T-cell (primary cell): ENCODE results near the gene CEP19. TPM values are rescaled to one million over a fixed set of nuclear protein-coding genes. Genes with fewer than 3 reads are reported as not detected.

Experiments used
- ATAC-seq, 4 experiments: fragments of 200-7000 bp in 3 of 4; fragments of 150-1000 bp in 1 of 4; cut with Tn5 transposase; replicated peaks in 1 of 4; 1 replicate in 3 of 4; 2 replicates in 1 of 4; pipeline ENCODE4 v1.10.0; 2021; ENCODE audit warnings: moderate library complexity in 3 of 4, mild to moderate bottlenecking in 2 of 4, moderate number of reproducible peaks in 1 of 4
- CTCF ChIA-PET, 2 donors: fragments of 300-600 bp; sonication (Branson Sonifier 250); formaldehyde crosslinking; loops; one replicate each; lab custom pipeline; 2022; ENCODE audit warnings: antibody characterized with exemption in 2 of 2; lab: Charles Lee
- POLR2A ChIA-PET, 2 donors: fragments of 300-600 bp; sonication (Branson Sonifier 250); formaldehyde crosslinking; loops; one replicate each; lab custom pipeline; 2022; ENCODE audit warnings: antibody characterized with exemption in 2 of 2; lab: Charles Lee
- DNase-seq, 35 experiments: peaks; one replicate each; pipeline versions ENCODE4 v3.0.0 to v3.0.0-alpha.2; 2013 to 2023
- H3K27ac ChIP-seq: one replicate; pipeline ENCODE4 v1.5.1; 2013; ENCODE audit warnings: low read length
- H3K27me3 ChIP-seq, 2 experiments: replicated peaks in 1 of 2; 1 replicate in 1 of 2; 2 replicates in 1 of 2; pipeline versions ENCODE4 v1.6.1 to v1.7.0; 2013; ENCODE audit warnings: low read length in 1 of 2, mixed read lengths in 1 of 2; ENCODE audit not compliant: control insufficient read depth in 2 of 2, insufficient read depth in 2 of 2; ENCODE audit errors: extremely low read depth in 1 of 2
- H3K36me3 ChIP-seq, 2 donors: 1 replicate in 1 of 2; 2 replicates in 1 of 2; pipeline versions ENCODE4 v1.6.1 to v1.7.0; 2013; ENCODE audit warnings: low read length in 1 of 2; ENCODE audit not compliant: control insufficient read depth in 2 of 2, insufficient read depth in 1 of 2; ENCODE audit errors: extremely low read depth in 1 of 2
- H3K4me1 ChIP-seq, 2 experiments: 1 replicate in 1 of 2; 2 replicates in 1 of 2; pipeline versions ENCODE4 v1.6.1 to v1.7.0; 2013; ENCODE audit warnings: low read length in 2 of 2, mixed read lengths in 1 of 2; ENCODE audit not compliant: insufficient read depth in 2 of 2, control insufficient read depth in 1 of 2; ENCODE audit errors: extremely low read depth in 1 of 2
- H3K4me3 ChIP-seq, 2 donors: 1 replicate in 1 of 2; 2 replicates in 1 of 2; pipeline versions ENCODE4 v1.5.1 to v1.7.0; 2013; ENCODE audit warnings: mild to moderate bottlenecking in 2 of 2, low read length in 1 of 2, moderate library complexity in 1 of 2; ENCODE audit not compliant: control insufficient read depth in 1 of 2; ENCODE audit errors: extremely low read depth in 1 of 2
- H3K9me3 ChIP-seq: 2 replicates; pipeline ENCODE4 v1.7.0; 2013
- H3K27ac Mint-ChIP-seq, 2 donors: one replicate each; pipeline ENCODE4 v1.8.0; 2020 to 2021; ENCODE audit warnings: mild to moderate bottlenecking in 2 of 2, mixed read lengths in 2 of 2
- H3K27me3 Mint-ChIP-seq, 2 donors: one replicate each; pipeline ENCODE4 v1.8.0; 2021 to 2022; ENCODE audit warnings: mixed read lengths in 2 of 2
- H3K36me3 Mint-ChIP-seq: one replicate; pipeline ENCODE4 v1.8.0; 2021; ENCODE audit warnings: mixed read lengths
- H3K4me1 Mint-ChIP-seq, 3 donors: one replicate each; pipeline ENCODE4 v1.8.0; 2020 to 2022; ENCODE audit warnings: mixed read lengths in 3 of 3, mild to moderate bottlenecking in 1 of 3
- H3K4me3 Mint-ChIP-seq, 3 donors: one replicate each; pipeline ENCODE4 v1.8.0; 2020 to 2022; ENCODE audit warnings: mild to moderate bottlenecking in 3 of 3, mixed read lengths in 3 of 3, moderate library complexity in 3 of 3
- H3K9me3 Mint-ChIP-seq, 3 donors: one replicate each; pipeline ENCODE4 v1.8.0; 2020 to 2022; ENCODE audit warnings: mixed read lengths in 3 of 3
- WGBS: methylation state at CpG from one replicate; pipeline ENCODE4 v1.1.5; 2013; ENCODE audit warnings: missing lambda C conversion rate; ENCODE audit not compliant: insufficient coverage; 5-methylcytosine and 5-hydroxymethylcytosine counted together
- total RNA-seq, 35 experiments: library from RNA in 6 of 35; stranded (reverse) in 6 of 35; fragments of 120-200 nt in 1 of 35; gene quantifications; one replicate each; pipeline versions ENCODE4 v1.2.1 to v1.2.4 and lab custom pipeline; 2013 to 2026

The CEP19 gene
- total RNA-seq, 5 donors from 2014 or later (not counting 1 experiment from before 2014, with no cell fraction given), result 1.6 to 8.5 (median 6.4) TPM

- peaks cover 3 to 7% (median 5%) of the 10 kb centered on the region in 3 donors for H3K4me1 Mint-ChIP-seq
- ATAC-seq (no peak), DNase-seq (no peak)
- H3K9me3 Mint-ChIP-seq, result no peaks in the 10 kb centered on the region
- H3K27me3 ChIP-seq, result no peaks in the 10 kb centered on the region
- H3K27ac Mint-ChIP-seq, result peak overlapping the region in 1 of 2 donors; percentile 58
- CTCF ChIA-PET, result interaction anchor here (0.6 to 1.0 kb wide), 4 partner anchors 21 to 155 kb away, joined by 3 to 6 read pairs (median 4); no protein-coding TSS in a partner anchor
- no peak overlapping the region for H3K4me3 ChIP-seq
- H3K27me3 Mint-ChIP-seq, result no peaks in the 10 kb centered on the region
- H3K36me3 Mint-ChIP-seq, result no peaks in the 10 kb centered on the region
- H3K27ac ChIP-seq, result no peak overlapping the region
- 98% methylated on average over 13 of the region's 17 CpGs for WGBS
- no peak overlapping the region for H3K4me3 Mint-ChIP-seq
- POLR2A ChIA-PET, result interaction anchor here in 1 of 2 donors (0.6 kb wide), 1 partner anchor 36 kb away, joined by 4 read pairs; no protein-coding TSS in a partner anchor
- no peaks in the 10 kb centered on the region for H3K9me3 ChIP-seq
- no peaks in the 10 kb centered on the region for H3K36me3 ChIP-seq
- peaks cover under 1 to 14% of the 10 kb centered on the region in 2 experiments for H3K4me1 ChIP-seq
Observed at GRCh38 chr3:196689941-196690660, 21.9 kb downstream of the CEP19 start.

DNA sequence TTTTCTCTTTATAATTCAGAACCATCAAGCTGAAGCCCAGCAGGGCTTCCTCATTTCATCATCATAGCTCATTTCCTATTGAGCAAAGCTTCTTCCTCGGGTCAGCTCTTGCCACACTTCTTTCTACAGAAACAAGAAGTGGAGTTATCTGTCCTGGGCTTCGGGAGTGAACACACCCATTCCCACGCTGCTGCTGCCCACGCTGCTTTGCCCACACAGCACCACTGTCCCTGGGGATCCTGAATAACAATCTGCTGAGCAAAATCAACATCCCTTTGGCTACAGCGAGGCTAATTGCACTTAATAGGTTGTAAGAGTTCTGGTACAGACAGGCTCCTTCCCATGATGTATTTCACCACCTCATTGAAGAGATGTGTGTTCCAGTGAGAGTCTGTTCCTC lies 23.7 kb downstream of the CEP19 start:
- ATAC-seq, result no peak
- POLR2A ChIA-PET, result interaction anchor here in 1 of 2 donors (0.6 kb wide), 1 partner anchor 82 kb away, joined by 10 read pairs; no protein-coding TSS in a partner anchor
- H3K27me3 Mint-ChIP-seq, result no peaks in the 10 kb centered on the region
- H3K4me1 Mint-ChIP-seq, result peaks cover 11 to 17% (median 15%) of the 10 kb centered on the region in 3 donors
- H3K4me3 ChIP-seq, result no peak overlapping the region
- WGBS, result 71% methylated on average over 4 of the region's 5 CpGs
- no peaks in the 10 kb centered on the region for H3K36me3 ChIP-seq
- H3K27me3 ChIP-seq, result no peaks in the 10 kb centered on the region
- H3K9me3 ChIP-seq, result no peaks in the 10 kb centered on the region
- no peak overlapping the region for H3K4me3 Mint-ChIP-seq
- peak in 1 of 35 experiments; percentile 39 for DNase-seq
- CTCF ChIA-PET, result interaction anchor here (1.0 to 5.0 kb wide), 4 partner anchors 11 to 89 kb away, joined by 4 to 106 read pairs (median 4); no protein-coding TSS in a partner anchor
- peaks cover 7 to 11% of the 10 kb centered on the region in 2 experiments for H3K4me1 ChIP-seq
- no peaks in the 10 kb centered on the region for H3K36me3 Mint-ChIP-seq
- no peak overlapping the region for H3K27ac ChIP-seq
- H3K9me3 Mint-ChIP-seq, result no peaks in the 10 kb centered on the region
- no peak overlapping the region for H3K27ac Mint-ChIP-seq

- Histone ChIP-seq H3K4me3 (no peak overlapping the region), H3K4me1 (peaks cover 7 to 11% of the 10 kb centered on the region in 2 experiments), H3K9me3 (no peaks in the 10 kb centered on the region), H3K27me3 (no peaks in the 10 kb centered on the region), H3K27ac (no peak overlapping the region), H3K36me3 (no peaks in the 10 kb centered on the region)
- ChIA-PET POLR2A (no interaction called here), CTCF (interaction anchor here (0.7 to 5.0 kb wide), 3 partner anchors 9 to 88 kb away, joined by 3 to 106 read pairs (median 3); no protein-coding TSS in a partner anchor)
- peaks cover 11 to 17% (median 15%) of the 10 kb centered on the region in 3 donors for H3K4me1 Mint-ChIP-seq
- ATAC-seq (no peak), DNase-seq (no peak)
- H3K4me3 Mint-ChIP-seq, result no peak overlapping the region
- no peak overlapping the region for H3K27ac Mint-ChIP-seq
- peaks cover 0 to 3% (median 0%) of the 10 kb centered on the region in 3 donors for H3K9me3 Mint-ChIP-seq
- no peaks in the 10 kb centered on the region for H3K27me3 Mint-ChIP-seq
- WGBS, result 83% methylated on average over 1 of the region's 2 CpGs
- H3K36me3 Mint-ChIP-seq, result no peaks in the 10 kb centered on the region
Observed at GRCh38 chr3:196686436-196686835, 25.6 kb downstream of the CEP19 start.

DNA sequence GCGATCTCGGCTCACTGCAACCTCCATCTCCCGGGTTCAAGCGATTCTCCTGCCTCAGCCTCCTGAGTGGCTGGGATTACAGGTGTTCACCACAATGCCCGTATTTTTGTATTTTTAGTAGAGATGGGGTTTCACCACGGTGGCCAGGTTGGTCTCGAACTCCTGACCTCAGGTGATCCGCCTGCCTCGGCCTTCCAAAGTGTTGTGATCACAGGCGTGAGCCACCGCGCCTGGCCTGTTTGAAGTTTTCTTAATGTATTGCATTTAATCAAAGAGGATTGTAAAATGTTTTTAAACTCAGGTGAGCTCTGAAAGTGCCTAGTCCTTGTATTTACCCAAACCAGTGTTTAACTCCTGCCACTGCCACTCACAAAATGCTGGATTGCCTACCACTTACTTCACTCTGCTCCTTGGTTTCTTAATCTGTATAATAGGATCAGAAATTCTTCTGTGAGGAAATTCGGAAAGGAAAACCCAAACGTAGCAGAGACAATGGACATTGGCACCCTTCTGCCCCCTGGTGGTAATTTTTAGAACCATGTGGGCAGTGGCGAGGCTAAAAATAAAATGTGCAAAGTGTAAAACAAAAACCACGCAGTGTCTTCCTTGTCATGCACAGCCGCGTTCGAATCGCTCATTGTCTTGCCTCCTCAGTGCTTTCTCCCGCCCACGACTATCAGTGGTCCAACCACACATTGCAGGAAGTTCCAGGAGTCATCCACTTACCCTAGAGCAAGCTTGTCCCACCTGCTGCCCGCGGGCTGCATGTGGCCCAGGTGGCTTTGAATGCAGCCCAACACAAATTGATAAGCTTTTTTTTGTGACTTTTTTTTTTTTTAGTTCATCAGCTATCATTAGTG lies 27.3 kb downstream of the CEP19 start:
- H3K4me1 ChIP-seq, result peaks cover 7 to 11% of the 10 kb centered on the region in 2 experiments
- no peak overlapping the region for H3K27ac ChIP-seq
- ChIA-PET POLR2A (interaction anchor here (0.6 to 0.7 kb wide), 4 partner anchors 9 to 497 kb away, joined by 3 to 9 read pairs (median 4); no protein-coding TSS in a partner anchor), CTCF (interaction anchor here (0.6 to 5.0 kb wide), 15 partner anchors 9 to 744 kb away, joined by 3 to 106 read pairs (median 4); no protein-coding TSS in a partner anchor)
- H3K36me3 Mint-ChIP-seq, result no peaks in the 10 kb centered on the region
- H3K4me1 Mint-ChIP-seq, result peaks cover 11 to 17% (median 15%) of the 10 kb centered on the region in 3 donors
- no peaks in the 10 kb centered on the region for H3K27me3 Mint-ChIP-seq
- DNase-seq, result peak; percentile 6 to 85 (median 49)
- no peaks in the 10 kb centered on the region for H3K36me3 ChIP-seq
- H3K9me3 ChIP-seq, result no peaks in the 10 kb centered on the region
- peak overlapping the region; percentile 11 to 23 for H3K4me3 ChIP-seq
- H3K27me3 ChIP-seq, result no peaks in the 10 kb centered on the region
- peaks cover 0 to 3% (median 0%) of the 10 kb centered on the region in 3 donors for H3K9me3 Mint-ChIP-seq
- H3K4me3 Mint-ChIP-seq, result peak overlapping the region; percentile 25 to 62 (median 48)
- peak overlapping the region; percentile 58 to 85 for H3K27ac Mint-ChIP-seq
- WGBS, result 10% methylated on average over 11 of the region's 24 CpGs
- ATAC-seq, result peak; percentile 70 to 88 (median 84)

GRCh38 chr3:196677931-196678330 lies 34.1 kb downstream of the CEP19 start:
- Histone ChIP-seq H3K36me3 (no peaks in the 10 kb centered on the region), H3K27ac (no peak overlapping the region), H3K4me1 (peaks cover 5 to 9% of the 10 kb centered on the region in 2 experiments), H3K9me3 (no peaks in the 10 kb centered on the region), H3K4me3 (no peak overlapping the region), H3K27me3 (no peaks in the 10 kb centered on the region)
- CTCF ChIA-PET, result interaction anchor here (0.6 to 1.9 kb wide), 5 partner anchors 8 to 417 kb away, joined by 3 to 13 read pairs (median 4); no protein-coding TSS in a partner anchor
- Mint-ChIP-seq H3K4me3 (no peak overlapping the region), H3K4me1 (peaks cover 9 to 20% (median 14%) of the 10 kb centered on the region in 3 donors), H3K27me3 (no peaks in the 10 kb centered on the region), H3K27ac (no peak overlapping the region), H3K9me3 (peaks cover 0 to 1% (median 0%) of the 10 kb centered on the region in 3 donors), H3K36me3 (peaks cover 6% of the 10 kb centered on the region)
- WGBS, result no CpG with 5 or more reads among the region's 1 CpG
- no peak for ATAC-seq
- POLR2A ChIA-PET, result interaction anchor here in 1 of 2 donors (0.7 kb wide), 1 partner anchor 43 kb away, joined by 4 read pairs; no protein-coding TSS in a partner anchor
- no peak for DNase-seq
